SKM-1 (cell line): Measurements from ENCODE around the gene CFLAR.
"Not testable (repeated sequence)": the region's sequence is repeated elsewhere in the genome, so short reads cannot be mapped to it uniquely, and the experiment has no call there.

ENCODE experiments used
- DNase-seq: peaks from one replicate; lab custom pipeline; 2025; ENCODE audit not compliant: unreplicated experiment; lab: John Stamatoyannopoulos, UW

Gene CFLAR

DNA sequence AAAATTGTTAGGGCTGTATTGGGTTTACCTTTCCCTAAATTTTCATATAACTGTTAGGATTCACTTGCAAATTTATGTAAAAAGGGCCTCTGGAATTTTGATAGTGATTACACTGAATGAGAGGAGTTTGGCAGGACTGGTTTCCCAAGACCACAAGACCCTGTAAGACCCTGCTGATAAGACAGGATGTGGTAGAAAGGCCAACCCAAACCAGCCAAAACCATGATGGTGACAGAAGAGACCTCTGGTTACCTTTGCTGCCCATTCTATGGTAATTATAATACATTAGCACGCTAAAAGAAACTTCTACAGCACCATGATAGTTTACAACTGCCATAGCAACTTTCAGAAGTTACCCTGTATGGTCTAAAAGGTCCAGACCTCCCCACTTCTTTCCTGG is 58.7 kb downstream of the CFLAR start:
- DNase-seq, result no peak

GRCh38 chr2:201176081-201176481 is 60.1 kb downstream of the CFLAR start:
- DNase-seq, result no peak

DNA sequence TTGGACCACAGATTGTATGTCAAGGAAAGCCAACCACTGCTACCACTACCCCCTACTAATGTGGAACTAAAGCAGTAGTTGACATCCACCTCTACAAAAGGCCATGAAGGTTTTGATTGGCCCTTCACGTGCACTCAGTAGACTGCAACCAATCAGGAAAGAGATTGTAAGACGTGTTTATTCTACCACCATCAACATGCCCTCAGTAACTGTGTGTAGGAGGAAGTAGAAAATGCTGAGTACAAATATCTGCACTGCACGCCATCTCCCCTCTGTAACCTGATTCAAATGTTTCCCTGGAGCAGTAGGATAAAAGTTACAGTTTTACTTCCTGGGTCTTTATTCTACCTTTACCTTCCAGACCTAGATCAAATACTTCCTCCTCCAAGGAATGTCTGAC is 64.0 kb downstream of the CFLAR start:
- no peak for DNase-seq

DNA sequence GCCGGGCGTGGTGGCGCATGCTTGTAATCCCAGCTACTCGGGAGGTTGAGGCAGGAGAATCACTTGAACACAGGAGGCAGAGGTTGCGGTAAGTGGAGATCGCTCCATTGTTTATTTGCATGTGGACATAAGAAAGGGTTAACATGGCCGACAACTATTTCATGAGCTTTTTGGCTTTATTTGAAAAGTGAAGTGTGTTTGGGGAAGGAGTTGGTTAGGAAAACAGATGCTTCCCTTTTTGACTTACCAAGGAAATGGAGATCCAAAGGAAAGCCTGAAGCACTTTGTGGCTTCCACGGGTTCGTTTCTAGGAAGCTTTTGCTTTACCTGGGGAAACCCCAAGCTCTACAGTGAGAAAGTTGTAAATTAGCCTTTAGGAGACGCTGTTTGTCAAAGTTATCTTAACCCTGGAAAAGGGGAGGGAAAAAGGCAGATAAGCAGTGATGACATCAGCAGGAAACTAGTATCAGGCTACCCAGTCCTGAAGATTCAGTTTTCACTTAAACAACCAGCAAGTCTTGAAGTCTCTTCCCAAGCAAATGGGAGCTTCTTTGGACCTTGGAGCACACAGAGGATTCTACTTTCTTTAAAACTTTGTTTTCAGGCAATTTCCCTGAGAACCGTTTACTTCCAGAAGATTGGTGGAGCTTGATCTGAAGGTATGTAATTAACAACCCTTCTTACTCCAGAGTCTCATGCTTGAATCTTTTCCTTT is 66.8 kb downstream of the CFLAR start, which contains the start of gene CASP10:
Gene CASP10 (plus strand): TSS at position 492 of the 715 bp plus-strand sequence. CDS start 2,637 bp downstream, outside the sequence.
- DNase-seq, result peak; percentile 58

DNA sequence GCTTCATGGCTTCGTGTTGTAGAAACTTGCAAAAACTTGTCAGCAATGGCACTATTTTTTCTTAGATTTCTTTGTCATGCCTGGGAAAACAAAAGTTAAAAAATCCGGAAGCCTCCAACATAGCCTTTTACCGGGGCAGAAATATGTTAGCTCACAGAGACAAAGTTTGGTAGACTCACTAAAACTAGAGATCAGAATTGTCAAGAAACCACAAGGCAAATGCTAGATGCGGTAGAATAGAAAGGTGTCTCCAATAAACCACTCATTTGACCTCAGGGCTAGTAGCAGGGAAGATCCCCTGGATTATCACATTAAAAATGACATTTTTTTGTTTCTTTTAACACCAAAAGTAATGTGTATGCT is 67.4 kb downstream of the CFLAR start:
- DNase-seq, result no peak

DNA sequence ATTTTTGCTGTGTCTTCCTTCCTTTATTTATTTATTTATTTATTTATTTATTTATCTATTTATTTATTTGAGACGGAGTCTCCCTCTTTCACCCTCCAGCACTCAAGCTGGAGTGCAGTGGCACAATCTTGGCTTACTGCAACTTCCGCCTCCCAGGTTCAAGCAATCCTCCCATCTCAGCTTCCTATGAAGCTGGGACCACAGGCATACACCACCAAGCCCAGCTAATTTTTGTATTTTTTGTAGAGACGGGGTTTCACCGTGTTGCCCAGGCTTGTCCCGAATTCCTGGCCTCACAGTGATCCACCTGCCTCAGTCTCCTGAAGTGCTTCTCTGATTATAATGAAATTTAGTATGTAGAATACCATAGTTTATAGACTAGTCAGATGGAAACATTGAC is 67.9 kb downstream of the CFLAR start:
- DNase-seq, result not testable (repeated sequence)

GRCh38 chr2:201184248-201184647 is 68.3 kb downstream of the CFLAR start:
- not testable (repeated sequence) for DNase-seq

- DNase-seq, result no peak
Observed at GRCh38 chr2:201185863-201186262, 69.9 kb downstream of the CFLAR start.

DNA sequence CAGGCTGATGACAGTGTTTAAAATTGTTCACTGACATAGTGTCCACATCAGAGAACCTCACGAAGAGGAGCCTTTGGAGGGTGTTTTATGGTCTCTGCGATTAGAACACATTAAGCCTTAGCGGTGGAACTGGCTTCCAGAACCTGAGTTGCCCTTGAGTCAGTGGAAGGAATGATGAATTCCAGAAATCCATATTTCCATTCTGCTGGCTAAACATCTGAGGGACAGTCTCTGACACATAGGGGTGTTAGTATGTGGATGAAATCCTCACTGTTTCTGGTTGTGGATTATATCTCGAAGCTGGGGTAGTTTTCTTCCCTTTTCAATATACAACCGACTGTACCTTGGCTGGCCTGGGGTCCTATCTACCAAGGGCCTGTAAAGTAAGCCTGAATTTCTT is 71.0 kb downstream of the CFLAR start:
- DNase-seq, result no peak

DNA sequence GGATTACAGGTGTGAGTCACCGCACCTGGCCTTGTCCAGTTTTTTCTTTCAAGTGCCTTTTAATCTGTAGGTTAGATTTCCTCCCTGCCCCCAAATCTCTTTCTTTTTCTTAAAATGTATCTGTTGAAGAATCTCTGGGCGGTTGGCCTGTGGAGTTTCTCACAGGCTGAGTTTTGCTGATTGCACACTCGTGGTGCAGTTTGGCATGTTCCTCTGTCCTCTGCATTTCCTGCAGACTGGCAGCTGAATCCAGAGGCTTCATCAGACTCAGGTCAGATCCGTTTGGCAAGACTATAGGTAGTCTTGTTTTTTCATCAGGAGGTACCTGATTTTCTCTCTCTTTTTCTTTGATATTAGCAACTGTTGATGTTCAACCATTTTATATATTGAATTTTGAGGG is 72.5 kb downstream of the CFLAR start:
- no peak for DNase-seq

DNA sequence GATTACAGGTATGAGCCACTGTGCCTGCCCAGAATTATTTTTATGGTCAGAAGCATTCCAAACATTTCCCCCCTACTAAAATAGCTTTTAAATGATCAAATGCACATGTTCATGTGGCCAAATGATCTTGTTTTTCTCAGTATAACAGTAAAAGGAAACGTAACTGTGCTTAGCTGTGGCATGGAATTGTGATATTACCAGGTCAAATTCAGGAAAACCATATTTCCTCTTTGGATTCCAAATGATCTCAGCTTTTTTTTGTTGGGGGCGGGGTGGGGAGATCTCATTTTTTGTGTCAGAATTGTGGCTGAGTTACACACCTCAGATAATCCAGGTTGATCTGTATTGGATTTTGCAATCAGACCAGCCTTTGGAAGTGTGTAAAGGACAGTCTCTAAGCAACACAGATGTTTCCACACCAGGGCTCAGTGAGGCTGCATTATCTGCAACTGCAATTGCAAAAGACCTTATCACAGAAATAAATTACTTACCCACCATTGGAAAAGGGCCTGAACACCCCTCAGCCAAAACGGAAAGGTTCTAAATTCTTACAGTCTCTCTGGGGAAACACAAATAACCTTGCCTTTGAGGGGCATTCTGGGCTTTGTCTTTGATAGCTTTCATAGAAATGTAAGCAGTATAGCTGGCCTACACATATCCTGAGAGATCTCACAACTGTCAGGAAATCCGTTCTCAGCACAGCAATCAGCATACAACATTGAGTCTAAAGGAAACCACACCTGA is 75.3 kb downstream of the CFLAR start:
- DNase-seq, result no peak

DNA sequence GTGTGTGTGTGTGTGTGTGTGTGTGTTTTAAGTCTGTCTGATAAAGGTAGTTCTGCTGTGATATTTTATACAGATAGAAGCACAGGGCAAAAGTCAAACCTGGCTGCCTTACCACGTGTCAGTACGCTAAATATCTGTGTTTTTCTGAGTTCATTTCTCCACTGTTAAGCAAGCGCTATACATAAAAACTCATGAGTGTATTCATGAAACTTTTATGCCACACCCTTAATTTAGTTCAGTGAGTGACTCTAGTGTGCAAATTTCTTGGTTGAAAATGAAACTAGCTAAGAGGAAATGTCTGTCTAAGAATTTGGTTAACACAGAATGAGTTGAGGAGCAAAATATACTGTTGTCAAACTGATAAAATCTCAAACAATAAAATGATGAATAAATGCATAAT is 78.1 kb downstream of the CFLAR start:
- DNase-seq, result no peak

DNA sequence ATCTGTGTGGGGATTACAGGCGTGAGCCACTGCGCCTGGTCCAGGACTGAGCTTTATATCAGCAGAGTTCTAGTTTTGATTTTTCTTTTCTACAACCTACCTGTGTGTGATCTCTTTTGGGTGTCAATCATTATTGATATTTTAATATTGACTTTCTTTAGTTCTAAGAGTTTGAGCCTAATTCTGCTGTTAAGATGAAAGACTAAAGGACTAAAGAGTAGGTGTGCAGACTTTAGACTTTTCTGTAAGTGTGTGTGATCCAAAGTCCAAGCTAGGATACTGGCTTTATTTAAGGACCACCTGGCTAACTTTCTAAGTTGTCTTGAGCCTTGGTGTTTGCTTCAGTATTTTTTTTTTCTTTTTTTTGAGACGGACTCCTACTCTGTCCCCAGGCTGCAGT is 79.4 kb downstream of the CFLAR start:
- DNase-seq, result no peak

DNA sequence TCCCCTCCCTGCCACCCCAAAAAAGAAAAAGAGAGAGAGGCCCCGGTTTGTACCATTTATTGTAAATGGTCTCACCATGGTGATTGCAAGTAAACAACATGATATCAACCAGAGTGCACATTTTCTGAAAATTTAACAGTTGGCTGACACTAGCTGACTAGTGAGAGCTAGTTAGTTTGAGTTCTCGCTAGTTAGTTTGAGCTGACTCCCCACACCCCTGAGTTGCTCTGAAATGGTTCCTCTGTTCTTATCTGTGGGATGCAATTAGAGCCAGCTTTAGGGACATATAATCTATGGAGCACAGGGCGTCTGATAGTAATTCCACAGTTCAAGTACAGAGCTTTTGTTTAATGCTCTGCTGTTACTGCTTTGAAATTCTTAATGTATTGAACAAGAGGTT is 80.0 kb downstream of the CFLAR start:
- DNase-seq, result no peak

DNA sequence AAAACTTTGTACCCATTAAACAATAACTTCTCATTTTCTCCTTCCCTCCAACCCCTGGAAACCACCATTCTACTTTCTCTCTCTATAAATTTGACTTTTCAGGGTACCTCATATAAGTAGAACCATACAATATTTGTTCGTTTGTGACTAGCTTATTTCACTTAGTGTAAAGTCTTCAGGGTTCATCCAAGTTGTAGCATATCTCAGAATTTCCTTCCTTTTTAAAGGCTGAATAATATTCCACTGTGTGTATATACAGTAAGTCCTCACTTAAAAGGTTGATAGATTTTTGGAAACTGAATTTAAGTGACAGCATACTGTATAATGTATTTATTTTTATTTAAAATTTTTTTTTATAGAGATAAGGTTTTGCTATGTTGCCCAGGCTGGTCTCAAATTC is 80.8 kb downstream of the CFLAR start:
- no peak for DNase-seq

DNA sequence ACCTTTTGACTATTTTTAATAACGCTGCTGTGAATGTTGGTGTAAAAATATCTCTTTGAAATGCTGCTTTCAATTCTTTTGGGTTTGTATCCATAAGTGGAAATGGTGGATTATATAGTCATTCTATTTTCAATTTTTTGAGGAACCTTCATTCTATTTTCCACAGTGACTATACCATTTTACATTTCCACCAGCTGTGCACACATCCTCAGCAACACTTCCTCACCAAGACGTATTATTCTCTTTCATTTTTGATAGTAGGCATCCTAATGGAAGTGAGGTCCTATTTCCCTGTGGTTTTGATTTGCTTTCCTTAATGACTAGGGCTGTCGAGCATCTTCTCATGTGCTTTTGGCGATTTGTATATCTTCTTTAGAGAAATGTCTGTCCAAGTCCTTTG is 81.8 kb downstream of the CFLAR start:
- DNase-seq, result no peak

DNA sequence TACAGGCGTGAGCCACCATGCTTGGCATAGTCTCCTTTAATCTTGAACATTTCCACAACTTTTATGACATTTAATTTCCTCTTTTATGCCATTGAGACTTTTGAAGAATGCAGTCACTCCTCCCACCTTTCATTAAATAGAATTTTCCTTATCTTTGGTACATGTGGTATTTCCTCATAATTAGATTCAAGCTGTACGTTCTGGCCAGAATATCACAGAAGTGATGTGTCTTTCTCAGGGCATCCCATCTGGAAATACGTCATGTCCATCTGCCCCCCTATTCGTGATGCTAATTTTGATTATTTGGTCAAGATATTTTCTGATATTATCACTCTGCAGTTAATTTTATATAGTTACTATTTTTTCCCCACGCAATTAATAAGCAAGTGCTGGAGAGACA is 83.9 kb downstream of the CFLAR start:
- no peak for DNase-seq

DNA sequence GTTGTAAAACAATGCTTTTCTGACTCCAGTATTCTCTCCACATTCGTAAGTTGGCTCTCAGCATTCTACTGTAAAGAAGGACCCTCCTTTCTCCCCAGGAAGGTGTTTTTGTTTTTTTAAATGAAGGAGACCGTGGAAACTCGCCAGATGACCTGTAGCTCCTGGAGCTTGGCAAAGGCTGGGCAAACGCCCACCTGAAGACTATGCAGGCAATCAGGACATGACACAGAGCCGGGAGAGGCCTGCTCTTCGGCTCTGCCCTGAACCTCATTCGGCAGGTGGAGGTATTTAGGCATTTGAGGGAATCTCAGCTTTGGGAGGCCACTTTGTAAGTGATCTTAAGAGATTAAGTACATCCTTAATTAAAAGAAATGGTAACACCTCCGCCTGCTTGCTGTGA is 84.4 kb downstream of the CFLAR start:
- DNase-seq, result no peak

- no peak for DNase-seq
Observed at GRCh38 chr2:201201371-201201770, 85.4 kb downstream of the CFLAR start.

GRCh38 chr2:201203916-201204654 is 88.1 kb downstream of the CFLAR start:
- DNase-seq, result no peak

DNA sequence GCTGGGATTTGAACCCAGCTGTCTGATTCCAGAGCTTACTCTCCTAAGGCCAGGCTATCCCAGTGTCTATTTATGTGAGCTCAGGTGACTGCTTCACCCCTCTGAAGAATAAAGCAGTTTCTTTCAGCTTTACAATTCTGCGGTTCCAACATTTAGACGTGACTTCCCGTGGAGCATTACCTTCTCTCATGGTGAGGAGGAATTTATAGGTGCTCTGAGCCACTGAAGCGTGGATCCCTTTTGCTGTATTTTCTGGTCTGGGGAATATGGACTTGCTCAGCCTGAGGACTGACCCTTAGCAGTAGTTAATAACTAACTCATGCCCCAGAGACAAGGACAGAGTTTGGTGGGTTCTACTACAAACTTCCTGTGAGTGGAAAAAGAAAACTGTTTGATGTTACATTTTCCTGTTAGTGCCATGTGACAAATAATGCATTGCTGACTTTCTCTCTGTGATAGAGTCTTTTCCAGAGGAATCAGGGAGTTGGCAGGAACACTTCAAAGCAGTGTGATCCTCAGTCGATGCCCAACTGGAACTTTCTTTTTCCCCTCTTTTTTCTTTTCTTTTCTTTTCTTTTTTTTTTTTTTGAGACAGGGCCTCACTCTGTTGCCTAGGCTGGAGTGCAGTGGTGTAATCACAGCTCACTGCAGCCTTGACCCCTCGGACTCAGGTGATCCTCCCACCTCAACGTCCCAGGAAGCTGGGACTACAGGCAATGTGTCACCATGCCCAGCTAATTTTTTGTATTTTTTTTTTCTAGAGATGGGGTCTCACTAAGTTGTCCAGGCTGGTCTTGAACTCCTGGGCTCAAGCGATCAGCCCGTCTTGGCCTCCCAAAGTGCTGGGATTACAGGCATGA is 88.9 kb downstream of the CFLAR start:
- no peak for DNase-seq
